Measurements from ENCODE around the gene CST7. TPM values are rescaled to one million over a fixed set of nuclear protein-coding genes. Genes with fewer than 3 reads are reported as not detected.

The CST7 gene
- total RNA-seq, 1 experiment from 2014 or later = not detected

GRCh38 chr20:24979036-24979960 lies 30.2 kb downstream of the CST7 start:
- no peaks in the 10 kb centered on the region for H3K27me3 Mint-ChIP-seq (ENCODE audit: unreplicated experiment)
- intact Hi-C loops (cut with micrococcal nuclease; ENCODE audit: unreplicated experiment) = no loop called here
- no peaks in the 10 kb centered on the region for H3K36me3 Mint-ChIP-seq (ENCODE audit: insufficient read depth, unreplicated experiment)
- CTCF ChIA-PET = no interaction called here
- DNase-seq = no peak
- no peak overlapping the region for H3K4me3 Mint-ChIP-seq (ENCODE audit: low read depth, unreplicated experiment)
- TF ChIP-seq CTCF (IDR thresholded peaks at IDR 0.05; ENCODE audit: unreplicated experiment) = no peak
- no peak overlapping the region for H3K27ac Mint-ChIP-seq (ENCODE audit: unreplicated experiment)
- BruUV-seq (replicated peaks) = no TSS peak
- H3K4me1 Mint-ChIP-seq (ENCODE audit: low read depth, unreplicated experiment) = no peaks in the 10 kb centered on the region
- H3K9me3 Mint-ChIP-seq (ENCODE audit: low read depth, unreplicated experiment) = peaks cover 2% of the 10 kb centered on the region

- intact Hi-C loops (cut with micrococcal nuclease; ENCODE audit: unreplicated experiment) = no loop called here
- H3K4me3 Mint-ChIP-seq (ENCODE audit: low read depth, unreplicated experiment) = no peak overlapping the region
- DNase-seq = no peak
- H3K27ac Mint-ChIP-seq (ENCODE audit: unreplicated experiment) = no peak overlapping the region
- H3K4me1 Mint-ChIP-seq (ENCODE audit: low read depth, unreplicated experiment) = no peaks in the 10 kb centered on the region
- H3K27me3 Mint-ChIP-seq (ENCODE audit: unreplicated experiment) = no peaks in the 10 kb centered on the region
- BruUV-seq (replicated peaks) = no TSS peak
- CTCF ChIA-PET = no interaction called here
- no peaks in the 10 kb centered on the region for H3K36me3 Mint-ChIP-seq (ENCODE audit: insufficient read depth, unreplicated experiment)
- TF ChIP-seq CTCF (IDR thresholded peaks at IDR 0.05; ENCODE audit: unreplicated experiment) = no peak
- H3K9me3 Mint-ChIP-seq (ENCODE audit: low read depth, unreplicated experiment) = peaks cover 2% of the 10 kb centered on the region
Observed at GRCh38 chr20:24980291-24981053, 31.4 kb downstream of the CST7 start.

GRCh38 chr20:24981282-24981681 lies 32.2 kb downstream of the CST7 start:
- CTCF ChIA-PET = no interaction called here
- H3K9me3 Mint-ChIP-seq (ENCODE audit: low read depth, unreplicated experiment) = peaks cover 2% of the 10 kb centered on the region
- intact Hi-C loops (cut with micrococcal nuclease; ENCODE audit: unreplicated experiment) = no loop called here
- H3K4me1 Mint-ChIP-seq (ENCODE audit: low read depth, unreplicated experiment) = no peaks in the 10 kb centered on the region
- H3K27ac Mint-ChIP-seq (ENCODE audit: unreplicated experiment) = no peak overlapping the region
- no peak for TF ChIP-seq CTCF (IDR thresholded peaks at IDR 0.05; ENCODE audit: unreplicated experiment)
- DNase-seq = no peak
- no peaks in the 10 kb centered on the region for H3K36me3 Mint-ChIP-seq (ENCODE audit: insufficient read depth, unreplicated experiment)
- no TSS peak for BruUV-seq (replicated peaks)
- no peaks in the 10 kb centered on the region for H3K27me3 Mint-ChIP-seq (ENCODE audit: unreplicated experiment)
- no peak overlapping the region for H3K4me3 Mint-ChIP-seq (ENCODE audit: low read depth, unreplicated experiment)

- TF ChIP-seq CTCF (IDR thresholded peaks at IDR 0.05; ENCODE audit: unreplicated experiment) = no peak
- no peak overlapping the region for H3K27ac Mint-ChIP-seq (ENCODE audit: unreplicated experiment)
Observed at GRCh38 chr20:24981790-24982189, 32.7 kb downstream of the CST7 start.

More at GRCh38 chr20:24981790-24982189, 32.7 kb downstream of the CST7 start:
- intact Hi-C loops (cut with micrococcal nuclease; ENCODE audit: unreplicated experiment) = no loop called here
- BruUV-seq (replicated peaks) = no TSS peak
- no peaks in the 10 kb centered on the region for H3K4me1 Mint-ChIP-seq (ENCODE audit: low read depth, unreplicated experiment)
- H3K36me3 Mint-ChIP-seq (ENCODE audit: insufficient read depth, unreplicated experiment) = no peaks in the 10 kb centered on the region
- CTCF ChIA-PET = no interaction called here
- no peak for DNase-seq
- H3K4me3 Mint-ChIP-seq (ENCODE audit: low read depth, unreplicated experiment) = no peak overlapping the region
- no peaks in the 10 kb centered on the region for H3K27me3 Mint-ChIP-seq (ENCODE audit: unreplicated experiment)
- H3K9me3 Mint-ChIP-seq (ENCODE audit: low read depth, unreplicated experiment) = peaks cover 2% of the 10 kb centered on the region

All from Calu3 (cell line).